ENCODE results near the gene IL6ST. TPM values are rescaled to one million over a fixed set of nuclear protein-coding genes. Genes with fewer than 3 reads are reported as not detected.

Gene IL6ST
- total RNA-seq, 3 donors from 2014 or later: 573 to 722 (median 615) TPM

DNA sequence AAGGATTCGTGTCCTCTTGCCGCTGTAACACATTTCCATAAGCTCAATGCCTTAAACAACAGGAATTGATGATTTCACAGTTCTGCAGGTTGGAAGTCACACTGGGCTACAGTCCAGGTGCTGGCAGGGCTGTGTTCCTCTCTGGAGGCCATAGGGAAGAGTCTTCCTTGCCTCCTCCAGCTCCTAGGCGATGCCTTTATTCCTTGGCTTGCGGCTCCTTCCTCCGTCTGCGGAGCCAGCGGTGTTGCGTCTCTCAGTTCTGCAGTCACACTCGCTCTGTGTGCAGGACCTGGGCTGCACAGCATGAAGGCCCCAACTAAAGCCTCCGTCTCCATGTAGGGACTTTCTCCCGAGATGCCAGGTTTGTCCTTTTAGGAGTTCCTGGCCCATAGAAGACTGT, 70.0 kb downstream of the IL6ST start:
- no peaks in the 10 kb centered on the region for H3K36me3 ChIP-seq
- no peak overlapping the region for H3K4me3 ChIP-seq
- H3K27me3 ChIP-seq: no peaks in the 10 kb centered on the region
- H3K4me1 ChIP-seq: no peaks in the 10 kb centered on the region
- TF ChIP-seq POLR2AphosphoS5 (IDR thresholded peaks at IDR 0.05): no peak
- TF ChIP-seq CTCF (IDR thresholded peaks at IDR 0.05): no peak
- TF ChIP-seq POLR2A (IDR thresholded peaks at IDR 0.05): no peak
- no peak overlapping the region for H3K27ac ChIP-seq
- intact Hi-C loops (cut with DNase I; ENCODE audit: low total_unique reads): no loop called here
- no peaks in the 10 kb centered on the region for H3K9me3 ChIP-seq
- DNase-seq (ENCODE audit: low spot score in 2 of 2): no peak

DNA sequence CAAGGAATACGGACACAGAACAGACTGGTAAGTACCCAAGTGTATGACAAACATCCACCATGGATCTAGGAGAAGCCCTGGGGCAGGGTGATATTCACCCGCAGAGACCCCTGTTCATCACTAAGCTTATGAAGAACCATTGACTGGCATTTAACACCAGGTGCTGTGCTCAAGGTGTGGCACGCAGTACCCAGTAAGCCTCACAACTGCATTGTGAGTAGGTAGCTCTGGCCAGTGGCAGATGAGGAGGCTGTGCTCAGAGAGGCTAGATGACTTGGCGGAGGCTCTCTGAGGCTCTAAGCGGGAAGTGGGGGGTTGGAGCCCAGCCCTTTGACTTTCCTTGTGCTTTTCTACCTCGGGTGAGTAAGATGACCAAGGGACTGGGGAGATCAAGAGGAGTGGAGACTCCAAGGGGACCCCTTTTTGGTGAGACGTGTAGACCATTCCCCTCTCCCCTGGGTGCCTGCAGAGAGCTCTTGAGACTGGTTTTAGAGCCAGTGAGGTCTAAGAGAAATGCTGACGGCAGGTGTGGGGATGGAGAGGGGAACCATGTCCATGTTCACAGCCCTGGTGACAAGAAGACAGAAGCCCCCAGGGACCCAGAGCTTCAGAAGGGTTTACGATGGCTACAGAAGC, 70.8 kb downstream of the IL6ST start:
- TF ChIP-seq POLR2A (IDR thresholded peaks at IDR 0.05) (no peak), CTCF (IDR thresholded peaks at IDR 0.05) (no peak), POLR2AphosphoS5 (IDR thresholded peaks at IDR 0.05) (no peak)
- Histone ChIP-seq H3K27me3 (no peaks in the 10 kb centered on the region), H3K4me3 (no peak overlapping the region), H3K36me3 (no peaks in the 10 kb centered on the region), H3K4me1 (no peaks in the 10 kb centered on the region), H3K27ac (no peak overlapping the region), H3K9me3 (no peaks in the 10 kb centered on the region)
- DNase-seq (ENCODE audit: low spot score in 2 of 2): no peak
- intact Hi-C loops (cut with DNase I; ENCODE audit: low total_unique reads): no loop called here

DNA sequence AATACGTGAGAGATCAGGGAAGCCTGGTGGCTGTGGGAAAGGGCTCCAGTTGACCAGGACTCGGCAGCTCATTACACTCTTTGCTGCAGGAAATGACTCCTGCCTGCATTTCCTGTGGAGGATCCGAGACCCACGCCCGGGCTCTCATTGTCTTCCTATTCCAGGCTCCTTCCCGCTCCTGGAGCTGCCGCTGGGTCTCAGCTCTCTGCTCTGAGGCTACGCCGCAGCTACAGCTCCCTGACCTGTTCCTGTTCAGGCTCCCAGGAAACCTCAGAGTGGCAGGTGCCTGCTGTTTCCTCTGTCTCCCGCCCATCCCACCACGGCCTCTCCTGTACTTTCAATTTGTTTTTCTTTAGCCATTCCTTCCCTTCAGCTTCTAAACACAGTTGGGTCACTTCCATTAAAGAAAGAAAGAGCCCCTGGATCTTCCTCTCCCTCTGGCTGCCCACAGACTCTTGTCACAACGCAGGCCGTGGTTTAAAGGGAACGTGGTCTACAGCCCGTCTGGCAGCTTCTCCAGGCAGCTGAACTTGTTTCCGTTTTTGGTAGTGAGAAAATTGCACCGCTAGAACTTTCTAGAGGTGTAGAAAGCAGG, 71.5 kb downstream of the IL6ST start:
- intact Hi-C loops (cut with DNase I; ENCODE audit: low total_unique reads): no loop called here
- H3K4me3 ChIP-seq: peak overlapping the region; percentile 26 to 58 (median 34)
- no peaks in the 10 kb centered on the region for H3K36me3 ChIP-seq
- no peak for DNase-seq (ENCODE audit: low spot score in 2 of 2)
- H3K9me3 ChIP-seq: no peaks in the 10 kb centered on the region
- peak overlapping the region in 1 of 2 donors; percentile 19 for H3K27ac ChIP-seq
- no peaks in the 10 kb centered on the region for H3K27me3 ChIP-seq
- TF ChIP-seq POLR2A (IDR thresholded peaks at IDR 0.05) (no peak), POLR2AphosphoS5 (IDR thresholded peaks at IDR 0.05) (no peak), CTCF (IDR thresholded peaks at IDR 0.05) (no peak)
- no peaks in the 10 kb centered on the region for H3K4me1 ChIP-seq

GRCh38 chr5:55921617-55922016, 73.1 kb downstream of the IL6ST start:
- H3K9me3 ChIP-seq: no peaks in the 10 kb centered on the region
- H3K27me3 ChIP-seq: no peaks in the 10 kb centered on the region
- H3K4me1 ChIP-seq: no peaks in the 10 kb centered on the region
- H3K27ac ChIP-seq: no peak overlapping the region
- H3K36me3 ChIP-seq: no peaks in the 10 kb centered on the region
- no peak for DNase-seq (ENCODE audit: low spot score in 2 of 2)
- no peak overlapping the region for H3K4me3 ChIP-seq
- TF ChIP-seq POLR2A (IDR thresholded peaks at IDR 0.05): no peak
- no peak for TF ChIP-seq POLR2AphosphoS5 (IDR thresholded peaks at IDR 0.05)
- no peak for TF ChIP-seq CTCF (IDR thresholded peaks at IDR 0.05)
- intact Hi-C loops (cut with DNase I; ENCODE audit: low total_unique reads): no loop called here

- DNase-seq (ENCODE audit: low spot score in 2 of 2): no peak
- Histone ChIP-seq H3K36me3 (no peaks in the 10 kb centered on the region), H3K4me1 (no peaks in the 10 kb centered on the region), H3K9me3 (no peaks in the 10 kb centered on the region), H3K4me3 (no peak overlapping the region), H3K27me3 (no peaks in the 10 kb centered on the region), H3K27ac (no peak overlapping the region)
- TF ChIP-seq POLR2A (IDR thresholded peaks at IDR 0.05): no peak
- TF ChIP-seq POLR2AphosphoS5 (IDR thresholded peaks at IDR 0.05): no peak
- TF ChIP-seq CTCF (IDR thresholded peaks at IDR 0.05): no peak
- intact Hi-C loops (cut with DNase I; ENCODE audit: low total_unique reads): no loop called here
Observed at GRCh38 chr5:55920784-55921183, 74.0 kb downstream of the IL6ST start.

Measured in breast epithelium (tissue), 4 donors.